ENCODE measurements around the gene MPEG1. TPM values are rescaled to one million over a fixed set of nuclear protein-coding genes. Genes with fewer than 3 reads are reported as not detected.

Gene MPEG1
- total and polyA plus RNA-seq, 10 donors = 46.0 to 410 (median 246) TPM

DNA sequence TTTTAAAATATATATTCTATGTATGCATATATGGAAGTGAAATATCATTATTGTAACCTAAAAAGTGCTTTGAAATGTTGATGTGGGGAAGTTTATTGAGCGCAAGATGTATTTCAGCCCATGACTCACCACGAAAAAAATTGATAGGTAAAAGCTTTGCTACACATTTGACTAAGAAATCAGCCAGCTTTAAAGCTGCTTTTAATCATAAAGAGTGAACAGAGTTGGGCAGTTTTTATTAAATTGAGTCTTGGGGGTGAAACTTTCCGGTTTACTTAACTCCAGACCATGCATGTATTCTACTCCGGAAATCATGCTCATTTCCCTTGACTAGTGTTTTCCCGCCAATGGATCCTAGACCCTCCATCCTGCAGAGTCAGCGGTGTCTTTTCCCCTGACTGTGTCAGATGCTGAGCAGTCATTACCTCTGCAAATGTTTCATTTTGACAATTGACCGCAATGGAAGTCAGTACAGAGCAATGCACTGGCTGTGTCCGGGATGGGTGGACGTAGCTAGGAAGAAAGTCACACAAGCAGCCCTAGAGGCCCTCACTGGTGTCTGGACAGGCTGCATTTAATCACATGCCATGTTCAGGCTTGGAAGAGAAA lies 47.2 kb upstream of the MPEG1 start:
- no peak for DNase-seq
- no peak for TF ChIP-seq POLR2A (IDR thresholded peaks at IDR 0.05)
- TF ChIP-seq POLR2AphosphoS5 (IDR thresholded peaks at IDR 0.05) = no peak
- TF ChIP-seq, protein P1, sequence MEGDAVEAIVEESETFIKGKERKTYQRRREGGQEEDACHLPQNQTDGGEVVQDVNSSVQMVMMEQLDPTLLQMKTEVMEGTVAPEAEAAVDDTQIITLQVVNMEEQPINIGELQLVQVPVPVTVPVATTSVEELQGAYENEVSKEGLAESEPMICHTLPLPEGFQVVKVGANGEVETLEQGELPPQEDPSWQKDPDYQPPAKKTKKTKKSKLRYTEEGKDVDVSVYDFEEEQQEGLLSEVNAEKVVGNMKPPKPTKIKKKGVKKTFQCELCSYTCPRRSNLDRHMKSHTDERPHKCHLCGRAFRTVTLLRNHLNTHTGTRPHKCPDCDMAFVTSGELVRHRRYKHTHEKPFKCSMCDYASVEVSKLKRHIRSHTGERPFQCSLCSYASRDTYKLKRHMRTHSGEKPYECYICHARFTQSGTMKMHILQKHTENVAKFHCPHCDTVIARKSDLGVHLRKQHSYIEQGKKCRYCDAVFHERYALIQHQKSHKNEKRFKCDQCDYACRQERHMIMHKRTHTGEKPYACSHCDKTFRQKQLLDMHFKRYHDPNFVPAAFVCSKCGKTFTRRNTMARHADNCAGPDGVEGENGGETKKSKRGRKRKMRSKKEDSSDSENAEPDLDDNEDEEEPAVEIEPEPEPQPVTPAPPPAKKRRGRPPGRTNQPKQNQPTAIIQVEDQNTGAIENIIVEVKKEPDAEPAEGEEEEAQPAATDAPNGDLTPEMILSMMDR (IDR thresholded peaks at IDR 0.05 in 8 of 11, conservative IDR thresholded peaks at IDR 0.05 in 3 of 11) = no peak
- no peak overlapping the region for H3K4me3 ChIP-seq
- intact Hi-C loops (cut with DNase I; ENCODE audit: low total_unique reads) = no loop called here
- no peaks in the 10 kb centered on the region for H3K27me3 ChIP-seq (replicated peaks in 1 of 7)
- no peaks in the 10 kb centered on the region for H3K9me3 ChIP-seq
- no peak overlapping the region for H3K27ac ChIP-seq
- H3K4me1 ChIP-seq = peaks cover 0 to 40% (median 15%) of the 10 kb centered on the region in 6 donors
- WGBS, 5 donors = 65 to 76% (median 70%) methylated on average over 9 of the region's 9 CpGs
- H3K36me3 ChIP-seq = no peaks in the 10 kb centered on the region

DNA sequence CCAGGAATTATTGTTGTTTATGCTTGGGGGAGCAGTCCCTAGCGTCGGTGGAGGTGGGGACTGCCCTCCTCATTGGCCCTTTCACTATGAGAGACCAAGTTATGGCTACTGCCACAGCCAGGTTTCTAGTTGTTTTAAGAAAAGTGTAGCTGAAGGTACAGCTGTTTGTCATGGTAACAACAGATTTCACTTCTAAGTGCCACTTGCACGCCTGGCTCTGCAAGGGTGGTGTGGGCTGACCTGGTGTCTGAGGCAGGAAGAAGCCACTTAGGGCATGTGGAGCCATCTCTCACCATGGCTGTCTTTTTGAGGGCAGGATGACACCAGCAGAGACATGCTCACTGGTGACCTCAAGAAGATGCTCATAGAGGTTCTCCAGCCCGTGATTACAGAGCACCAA lies 46.3 kb upstream of the MPEG1 start:
- Histone ChIP-seq H3K27ac (no peak overlapping the region), H3K4me3 (no peak overlapping the region)
- intact Hi-C loops (cut with DNase I; ENCODE audit: low total_unique reads) = no loop called here

DNA sequence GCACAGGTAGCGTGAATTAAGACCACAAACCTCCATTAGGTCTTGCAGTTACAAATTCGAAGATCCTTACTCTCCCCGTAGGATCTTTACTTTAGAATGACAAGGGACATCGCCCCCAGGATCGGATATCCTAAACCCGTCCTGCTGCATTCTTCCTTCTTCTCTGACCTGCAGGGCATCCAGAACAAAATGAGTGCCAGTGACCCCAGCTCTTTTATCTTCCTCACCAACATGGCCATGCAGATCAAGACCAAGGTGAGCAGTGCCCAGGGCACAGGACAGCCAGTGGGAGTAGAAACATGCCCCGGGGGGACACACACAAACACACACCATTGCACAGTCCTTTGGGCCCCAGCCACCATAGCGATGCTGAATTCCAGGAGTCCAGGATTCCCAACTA lies 42.6 kb upstream of the MPEG1 start:
- no peak overlapping the region for H3K4me3 ChIP-seq
- no peaks in the 10 kb centered on the region for H3K36me3 ChIP-seq
- peak overlapping the region in 1 of 8 donors; percentile 62 for H3K27ac ChIP-seq
- intact Hi-C loops (cut with DNase I; ENCODE audit: low total_unique reads) = no loop called here
- TF ChIP-seq POLR2AphosphoS5 (IDR thresholded peaks at IDR 0.05) (no peak), POLR2A (IDR thresholded peaks at IDR 0.05) (no peak)
- TF ChIP-seq, protein P1 (IDR thresholded peaks at IDR 0.05 in 8 of 11, conservative IDR thresholded peaks at IDR 0.05 in 3 of 11) = no peak
- no peaks in the 10 kb centered on the region for H3K27me3 ChIP-seq (replicated peaks in 1 of 7)
- 78 to 92% (median 88%) methylated on average over 8 of the region's 8 CpGs for WGBS, 5 donors
- no peaks in the 10 kb centered on the region for H3K9me3 ChIP-seq
- no peak for DNase-seq
- H3K4me1 ChIP-seq = peaks cover 0 to 23% (median 6%) of the 10 kb centered on the region in 6 donors

More for the DNA sequence above, 46.3 kb upstream of the MPEG1 start:
- Histone ChIP-seq H3K4me1 (peaks cover 0 to 40% (median 17%) of the 10 kb centered on the region in 6 donors), H3K27me3 (replicated peaks in 1 of 7) (no peaks in the 10 kb centered on the region), H3K36me3 (no peaks in the 10 kb centered on the region), H3K9me3 (no peaks in the 10 kb centered on the region)
- DNase-seq = no peak
- WGBS, 5 donors = 72 to 83% (median 75%) methylated on average over 4 of the region's 4 CpGs
- TF ChIP-seq POLR2A (IDR thresholded peaks at IDR 0.05) (no peak), POLR2AphosphoS5 (IDR thresholded peaks at IDR 0.05) (no peak)
- TF ChIP-seq, protein P1 (IDR thresholded peaks at IDR 0.05 in 8 of 11, conservative IDR thresholded peaks at IDR 0.05 in 3 of 11) = no peak

DNA sequence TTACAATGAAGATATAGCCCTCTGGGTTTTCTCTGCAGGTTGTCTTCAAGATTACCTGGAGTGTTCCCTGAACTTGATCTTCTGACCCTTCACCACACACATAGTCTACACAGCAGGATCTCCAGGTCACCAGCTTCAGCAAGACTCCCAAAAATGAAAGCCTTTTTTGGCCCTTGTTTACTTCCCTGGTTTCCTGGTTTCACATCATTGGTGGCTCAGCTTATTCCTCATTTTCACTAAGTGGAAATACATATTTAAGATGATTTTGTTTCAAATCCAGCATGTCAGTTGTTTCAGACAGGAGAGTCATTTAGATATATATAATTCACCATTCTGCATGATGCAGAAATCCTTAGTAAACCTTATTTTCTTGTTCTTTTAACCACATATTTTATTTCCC lies 41.6 kb upstream of the MPEG1 start:
- intact Hi-C loops (cut with DNase I; ENCODE audit: low total_unique reads) = no loop called here

More for the DNA sequence above, 41.6 kb upstream of the MPEG1 start:
- DNase-seq = no peak
- H3K27me3 ChIP-seq (replicated peaks in 1 of 7) = no peaks in the 10 kb centered on the region
- H3K9me3 ChIP-seq = no peaks in the 10 kb centered on the region
- peaks cover 0 to 15% (median 4%) of the 10 kb centered on the region in 6 donors for H3K4me1 ChIP-seq
- no peak overlapping the region for H3K4me3 ChIP-seq
- H3K27ac ChIP-seq = peak overlapping the region in 4 of 8 donors; percentile 5 to 62 (median 30)
- no peaks in the 10 kb centered on the region for H3K36me3 ChIP-seq
- TF ChIP-seq POLR2A (IDR thresholded peaks at IDR 0.05) (no peak), POLR2AphosphoS5 (IDR thresholded peaks at IDR 0.05) (no peak)
- TF ChIP-seq, protein P1 (IDR thresholded peaks at IDR 0.05 in 8 of 11, conservative IDR thresholded peaks at IDR 0.05 in 3 of 11) = no peak
